Hematopoietic multipotent progenitor cell (in vitro differentiated cells): Measurements from ENCODE around the gene MYCN. TPM values are rescaled to one million over a fixed set of nuclear protein-coding genes. Genes with fewer than 3 reads are reported as not detected.

ENCODE experiments used
- DNase-seq, 3 donors: peaks; one replicate each; pipeline ENCODE4 v3.0.0-alpha.2; 2011 to 2015; ENCODE audit warnings: low read depth in 2 of 3, low spot score in 2 of 3
- total RNA-seq: library from RNA; depleted of rRNA; stranded (reverse); fragments of >200 nt; gene quantifications from one replicate; pipeline ENCODE4 v1.2.3, GENCODE V29; 2012

MYCN gene
- total RNA-seq, 1 donor, result 94.3 TPM

- no peak for DNase-seq
These were observed 9.6 kb upstream of the MYCN start for GRCh38 chr2:15930589-15931318.

GRCh38 chr2:15931319-15931890, 8.9 kb upstream of the MYCN start:
- DNase-seq, result no peak

GRCh38 chr2:15931950-15932349, 8.4 kb upstream of the MYCN start:
- no peak for DNase-seq

- no peak for DNase-seq
These were observed 7.8 kb upstream of the MYCN start for GRCh38 chr2:15932394-15933183.

GRCh38 chr2:15933184-15933845, 7.0 kb upstream of the MYCN start:
- no peak for DNase-seq

GRCh38 chr2:15934291-15934945, 5.9 kb upstream of the MYCN start:
- no peak for DNase-seq

- DNase-seq, result no peak
These were observed 5.2 kb upstream of the MYCN start for GRCh38 chr2:15935189-15935588.

- no peak for DNase-seq
These were observed 4.7 kb upstream of the MYCN start for GRCh38 chr2:15935675-15936074.

- DNase-seq, result no peak
These were observed 3.9 kb upstream of the MYCN start for GRCh38 chr2:15936277-15937104.

- DNase-seq, result no peak
These were observed 3.1 kb upstream of the MYCN start for GRCh38 chr2:15937105-15937881.

- no peak for DNase-seq
These were observed 2.2 kb upstream of the MYCN start for GRCh38 chr2:15937882-15938802.

GRCh38 chr2:15938803-15939555, 1.4 kb upstream of the MYCN start:
- no peak for DNase-seq

GRCh38 chr2:15939556-15939853, 845 bp upstream of the MYCN start:
- DNase-seq, result no peak

GRCh38 chr2:15940661-15941480, 521 bp downstream of the MYCN start:
- DNase-seq, result peak in 2 of 3 donors; percentile 20 to 24

GRCh38 chr2:15941481-15941850, 1.1 kb downstream of the MYCN start:
- DNase-seq, result peak in 2 of 3 donors; percentile 73 to 87

GRCh38 chr2:15941871-15942710, 1.7 kb downstream of the MYCN start:
- no peak for DNase-seq
